Right lobe of liver (tissue), 6 donors: ENCODE measurements around the gene C19orf12. TPM values are rescaled to one million over a fixed set of nuclear protein-coding genes. Genes with fewer than 3 reads are reported as not detected.

Experiments used
- ATAC-seq, 4 donors: fragments of 200-7000 bp; cut with Tn5 transposase; one replicate each; pipeline ENCODE4 v1.9.1; 2020; ENCODE audit warnings: mild to moderate bottlenecking in 4 of 4, moderate library complexity in 4 of 4
- DNase-seq, 3 donors: peaks; one replicate each; pipeline ENCODE4 v3.0.0-alpha.2; 2020
- H3K27ac ChIP-seq, 3 donors: fragments of 200-600 bp; one replicate each; pipeline ENCODE4 v1.8.0; 2022
- H3K27me3 ChIP-seq, 2 donors: fragments of 200-600 bp; one replicate each; pipeline ENCODE4 v1.8.0; 2022
- H3K36me3 ChIP-seq, 4 donors: fragments of 200-600 bp; sonication (generic) in 1 of 4; one replicate each; pipeline versions ENCODE4 v1.5.1 to v1.8.0; 2017 to 2022; ENCODE audit warnings: control low read depth in 1 of 4
- H3K4me1 ChIP-seq, 4 donors: fragments of 200-600 bp; sonication (generic) in 1 of 4; one replicate each; pipeline versions ENCODE4 v1.5.1 to v1.8.0; 2017 to 2022; ENCODE audit warnings: control low read depth in 1 of 4
- H3K4me3 ChIP-seq, 3 donors: fragments of 200-600 bp; one replicate each; pipeline ENCODE4 v1.8.0; 2022
- H3K9me3 ChIP-seq, 4 donors: fragments of 200-600 bp; sonication (generic) in 1 of 4; one replicate each; pipeline versions ENCODE4 v1.5.1 to v1.8.0; 2017 to 2022; ENCODE audit warnings: control low read depth in 1 of 4
- CTCF ChIP-seq, 4 donors: fragments of 200-600 bp in 3 of 4; fragments of 450-650 bp in 1 of 4; IDR thresholded peaks; one replicate each; pipeline versions ENCODE4 v1.5.1 to v1.8.0; 2016 to 2022; ENCODE audit warnings: antibody characterized with exemption in 4 of 4, mild to moderate bottlenecking in 2 of 4
- POLR2A ChIP-seq: fragments of 450-650 bp; IDR thresholded peaks from one replicate; pipeline ENCODE4 v1.6.1; 2017; ENCODE audit warnings: antibody characterized with exemption, mild to moderate bottlenecking
- WGBS: methylation state at CpG from one replicate; pipeline ENCODE4 v1.1.6; 2018; ENCODE audit warnings: low coverage, low lambda C conversion rate; ENCODE audit not compliant: insufficient coverage; ENCODE audit errors: missing lambda C conversion rate; 5-methylcytosine and 5-hydroxymethylcytosine counted together
- intact Hi-C, 2 donors: fragments of 100-400 bp; cut with DNase I; formaldehyde crosslinking; loops; one replicate each; pipeline versions ENCODE4 v1.11.2 to v1.14.1; 2022
- total RNA-seq, 6 experiments: library from RNA; depleted of rRNA in 2 of 6; stranded (reverse); fragments of >200 nt in 2 of 6; fragmentation: NEBNext Ultra II Directional in 3 of 6; extraction: Animal tissue kit (Norgen Biotek cat#: 25700) in 3 of 6; gene quantifications; one replicate each; pipeline versions ENCODE4 v1.1.0 to v1.2.4, GENCODE V29; 2016 to 2023
- donor health status: DM: no; HTN: yes; CAD: no.
- donor health status: DM: no; HTN: no; CAD: no.
- donor health status: DM: no; HTN: no; CAD: no.
- donor health status: DM: no; HTN: yes; CAD: no.
- donor health status: DM: no; HTN: yes; CAD: no.

The C19orf12 gene
- total RNA-seq, 6 experiments from 2014 or later, result 35.2 to 62.8 (median 52.4) TPM

DNA sequence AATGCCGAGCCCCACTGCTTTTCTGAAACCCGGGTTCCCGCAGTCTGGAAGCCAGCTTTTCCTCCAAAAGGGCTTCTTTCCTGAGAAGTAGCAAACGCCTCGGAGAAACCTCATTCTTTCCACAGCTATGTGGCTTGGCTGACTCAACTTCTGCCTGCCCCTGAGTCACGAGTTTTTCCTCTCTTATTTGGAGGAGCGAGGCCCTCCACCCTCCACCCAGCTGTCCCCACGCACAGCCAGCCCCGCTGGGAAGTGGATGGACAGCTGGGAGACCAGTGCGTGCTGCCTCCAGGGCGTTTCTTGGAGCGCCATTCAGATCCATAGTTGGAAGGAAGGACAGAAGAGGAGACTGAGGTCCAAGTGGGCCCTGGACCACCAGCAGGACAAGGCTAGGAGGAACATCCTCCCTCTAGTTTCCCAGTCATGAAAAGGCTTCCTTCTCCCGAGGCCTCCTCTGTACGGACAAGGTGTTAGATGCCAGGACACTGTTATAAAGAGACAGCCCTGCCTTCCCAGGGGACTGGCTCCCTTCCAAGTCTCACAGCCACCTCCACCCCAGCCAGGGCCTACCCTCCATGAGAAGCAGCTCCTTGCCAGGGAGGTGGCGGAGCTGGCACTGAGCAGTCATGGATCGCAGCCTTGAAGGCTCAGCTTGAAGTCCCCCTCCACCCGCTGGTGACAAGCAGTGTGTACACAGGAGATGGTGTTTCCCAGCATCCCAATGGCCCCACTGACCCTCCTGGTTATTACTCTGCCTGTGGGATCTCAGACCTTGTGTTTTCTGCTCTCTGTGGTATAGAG lies 52.3 kb downstream of the C19orf12 start:
- peak in 1 of 4 donors; percentile 1 for ATAC-seq
- DNase-seq, result peak in 2 of 3 donors; percentile 35 to 47

GRCh38 chr19:29662278-29662603 lies 52.8 kb downstream of the C19orf12 start:
- DNase-seq (no peak), ATAC-seq (peak in 2 of 4 donors; percentile 1 to 20)
- intact Hi-C loops, result no loop called here
- Histone ChIP-seq H3K36me3 (no peaks in the 10 kb centered on the region), H3K9me3 (no peaks in the 10 kb centered on the region), H3K27me3 (no peaks in the 10 kb centered on the region), H3K27ac (peak overlapping the region; percentile 2 to 18 (median 4)), H3K4me1 (peaks cover 0 to 25% (median 12%) of the 10 kb centered on the region in 4 donors), H3K4me3 (no peak overlapping the region)
- no peak for TF ChIP-seq POLR2A
- WGBS, result 25% methylated on average over 1 of the region's 1 CpG

More for the DNA sequence above, 52.3 kb downstream of the C19orf12 start:
- intact Hi-C loops, result no loop called here
- Histone ChIP-seq H3K36me3 (no peaks in the 10 kb centered on the region), H3K9me3 (no peaks in the 10 kb centered on the region), H3K27me3 (no peaks in the 10 kb centered on the region), H3K4me3 (no peak overlapping the region), H3K27ac (peak overlapping the region; percentile 2 to 18 (median 4)), H3K4me1 (peaks cover 0 to 29% (median 14%) of the 10 kb centered on the region in 4 donors)
- 11% methylated on average over 6 of the region's 17 CpGs for WGBS
- TF ChIP-seq CTCF (IDR thresholded peaks at IDR 0.05) (no peak), POLR2A (no peak)

DNA sequence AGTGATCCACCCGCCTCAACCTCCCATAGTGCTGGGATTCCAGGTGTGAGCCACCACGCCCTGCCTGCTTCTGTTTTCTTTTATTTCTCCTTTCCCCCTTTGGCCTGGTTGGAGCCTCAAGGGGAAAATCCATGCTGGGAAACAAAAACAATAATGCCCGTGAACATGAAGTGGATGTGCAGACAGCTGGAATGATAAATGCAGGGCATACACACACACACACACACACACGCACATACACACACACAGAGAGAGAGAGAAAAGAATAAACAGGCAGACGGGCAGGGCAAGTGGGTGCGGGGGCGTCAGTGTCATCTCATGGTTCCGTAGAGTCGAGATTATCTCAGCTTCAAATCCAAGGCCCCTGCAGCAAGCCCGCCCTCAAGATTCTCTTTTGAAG lies 54.2 kb downstream of the C19orf12 start:
- TF ChIP-seq CTCF (IDR thresholded peaks at IDR 0.05) (no peak), POLR2A (no peak)
- WGBS, result 83% methylated on average over 9 of the region's 10 CpGs
- no peak for DNase-seq
- no peaks in the 10 kb centered on the region for H3K27me3 ChIP-seq
- ATAC-seq, result no peak
- no peak overlapping the region for H3K27ac ChIP-seq
- no peaks in the 10 kb centered on the region for H3K9me3 ChIP-seq
- intact Hi-C loops, result no loop called here
- no peak overlapping the region for H3K4me3 ChIP-seq
- no peaks in the 10 kb centered on the region for H3K36me3 ChIP-seq
- peaks cover 0 to 19% (median 9%) of the 10 kb centered on the region in 4 donors for H3K4me1 ChIP-seq

DNA sequence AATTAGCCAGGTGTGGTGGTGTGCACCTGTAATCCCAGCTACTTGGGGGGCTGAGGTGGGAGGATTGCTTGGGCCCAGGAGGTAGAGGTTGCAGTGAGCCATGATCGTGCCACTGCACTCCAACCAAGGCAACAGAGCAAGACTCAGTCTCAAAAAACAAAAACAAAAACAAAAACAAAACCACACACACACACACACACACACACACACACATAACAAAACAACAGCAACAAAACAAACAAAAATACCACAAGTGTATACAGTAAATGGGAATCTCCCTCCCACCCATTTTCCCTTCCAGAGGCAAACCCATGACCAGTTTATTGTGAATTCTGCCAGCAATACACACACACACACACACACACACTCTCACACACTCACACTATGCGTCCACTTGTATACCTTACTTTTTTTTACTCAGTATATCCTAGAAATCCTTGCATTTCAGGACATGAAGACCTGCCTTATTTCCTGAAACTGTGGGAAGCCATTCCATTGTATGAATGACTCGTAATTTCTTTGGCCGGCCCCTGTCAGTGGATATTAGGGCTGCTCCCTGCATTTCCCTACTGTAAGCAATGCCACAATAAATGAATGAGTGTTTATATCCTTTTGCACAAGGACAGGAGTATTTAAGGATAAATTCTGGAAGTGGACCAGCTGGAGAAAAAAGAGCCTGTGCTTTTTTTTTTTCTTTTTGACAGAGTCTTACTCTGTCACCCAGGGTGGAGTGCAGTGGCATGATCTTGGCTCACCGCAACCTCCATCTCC lies 56.7 kb downstream of the C19orf12 start:
- no peaks in the 10 kb centered on the region for H3K36me3 ChIP-seq
- WGBS, result 95% methylated on average over 5 of the region's 5 CpGs
- H3K4me3 ChIP-seq, result no peak overlapping the region
- DNase-seq (no peak), ATAC-seq (no peak)
- H3K9me3 ChIP-seq, result peaks cover 0 to 7% (median 0%) of the 10 kb centered on the region in 4 donors
- H3K27ac ChIP-seq, result no peak overlapping the region
- H3K4me1 ChIP-seq, result peaks cover 0 to 19% (median 7%) of the 10 kb centered on the region in 4 donors
- no peak for TF ChIP-seq POLR2A
- no peak for TF ChIP-seq CTCF (IDR thresholded peaks at IDR 0.05)
- intact Hi-C loops, result no loop called here
- H3K27me3 ChIP-seq, result no peaks in the 10 kb centered on the region
